ENCODE measurements around the gene PPFIBP1. TPM values are rescaled to one million over a fixed set of nuclear protein-coding genes. Genes with fewer than 3 reads are reported as not detected.

PPFIBP1 gene
- total and polyA plus RNA-seq, 9 of the 15 experiments (the other 6 are each of a cell fraction or from before 2014, with no cell fraction given), result 0.46 to 3.5 (median 1.8) TPM

DNA sequence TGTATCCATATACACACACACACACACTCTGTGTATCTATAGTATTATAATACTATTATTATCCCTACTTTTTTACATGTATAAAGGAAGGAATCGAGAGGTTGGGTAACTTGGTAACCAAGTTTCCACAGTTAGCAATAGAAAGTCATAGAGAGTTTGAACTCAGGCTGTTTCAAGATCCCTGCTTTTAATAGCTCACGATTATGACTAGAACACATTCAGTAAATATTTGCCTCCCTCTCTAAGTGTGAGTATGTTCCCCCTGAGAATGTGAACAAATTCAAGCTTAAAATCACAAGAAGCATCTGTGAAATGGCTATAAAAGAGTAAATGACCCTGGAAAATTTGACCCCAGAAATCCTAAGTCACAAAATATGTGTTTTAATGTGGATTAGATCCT lies 161.3 kb downstream of the PPFIBP1 start:
- ChIA-PET POLR2A (no interaction called here), CTCF (ENCODE audit: low intra/inter-chr PET ratio) (no interaction called here)
- Histone ChIP-seq H3K4me1 (replicated peaks in 1 of 2; ENCODE audit: control insufficient read depth in 2 of 2, insufficient read depth in 2 of 2, low read length in 2 of 2) (no peaks in the 10 kb centered on the region), H3K36me3 (ENCODE audit: control insufficient read depth, insufficient read depth, low read length) (no peaks in the 10 kb centered on the region), H4K20me1 (replicated peaks; ENCODE audit: control insufficient read depth, insufficient read depth, low read length) (no peaks in the 10 kb centered on the region), H3K9ac (ENCODE audit: insufficient read depth in 1 of 2, low read depth in 2 of 2, low read length in 2 of 2) (no peak overlapping the region), H3K27ac (ENCODE audit: extremely low read depth, low read depth, low read length) (no peak overlapping the region), H3K79me2 (ENCODE audit: control insufficient read depth, insufficient read depth, low read length) (no peaks in the 10 kb centered on the region), H3K9me1 (ENCODE audit: control insufficient read depth, insufficient read depth, low read length) (no peaks in the 10 kb centered on the region), H3K4me3 (no peak overlapping the region), H2AFZ (ENCODE audit: low read depth, low read length) (no peak overlapping the region), H3K27me3 (ENCODE audit: control insufficient read depth in 2 of 2, insufficient read depth in 2 of 2, low read length in 2 of 2) (peaks cover 7 to 11% of the 10 kb centered on the region in 2 experiments; a peak in 2 of 5 replicates), H3K4me2 (ENCODE audit: insufficient read depth, low read length) (no peak overlapping the region), H3K9me3 (replicated peaks; ENCODE audit: control insufficient read depth, insufficient read depth, low read depth, low read length) (no peaks in the 10 kb centered on the region)
- FAIRE-seq (no peak), ATAC-seq (no peak), DNase-seq (ENCODE audit: extremely low read depth in 1 of 4, low spot score in 3 of 4) (no peak)
- BruUV-seq (replicated peaks), result no TSS peak
- TF ChIP-seq ZNF780A (CRISPR knock-in tag; IDR thresholded peaks at IDR 0.05) (no peak), PHF8 (IDR thresholded peaks at IDR 0.05; ENCODE audit: borderline replicate concordance, low read length) (no peak)
- TF ChIP-seq, protein P1, sequence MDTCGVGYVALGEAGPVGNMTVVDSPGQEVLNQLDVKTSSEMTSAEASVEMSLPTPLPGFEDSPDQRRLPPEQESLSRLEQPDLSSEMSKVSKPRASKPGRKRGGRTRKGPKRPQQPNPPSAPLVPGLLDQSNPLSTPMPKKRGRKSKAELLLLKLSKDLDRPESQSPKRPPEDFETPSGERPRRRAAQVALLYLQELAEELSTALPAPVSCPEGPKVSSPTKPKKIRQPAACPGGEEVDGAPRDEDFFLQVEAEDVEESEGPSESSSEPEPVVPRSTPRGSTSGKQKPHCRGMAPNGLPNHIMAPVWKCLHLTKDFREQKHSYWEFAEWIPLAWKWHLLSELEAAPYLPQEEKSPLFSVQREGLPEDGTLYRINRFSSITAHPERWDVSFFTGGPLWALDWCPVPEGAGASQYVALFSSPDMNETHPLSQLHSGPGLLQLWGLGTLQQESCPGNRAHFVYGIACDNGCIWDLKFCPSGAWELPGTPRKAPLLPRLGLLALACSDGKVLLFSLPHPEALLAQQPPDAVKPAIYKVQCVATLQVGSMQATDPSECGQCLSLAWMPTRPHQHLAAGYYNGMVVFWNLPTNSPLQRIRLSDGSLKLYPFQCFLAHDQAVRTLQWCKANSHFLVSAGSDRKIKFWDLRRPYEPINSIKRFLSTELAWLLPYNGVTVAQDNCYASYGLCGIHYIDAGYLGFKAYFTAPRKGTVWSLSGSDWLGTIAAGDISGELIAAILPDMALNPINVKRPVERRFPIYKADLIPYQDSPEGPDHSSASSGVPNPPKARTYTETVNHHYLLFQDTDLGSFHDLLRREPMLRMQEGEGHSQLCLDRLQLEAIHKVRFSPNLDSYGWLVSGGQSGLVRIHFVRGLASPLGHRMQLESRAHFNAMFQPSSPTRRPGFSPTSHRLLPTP (IDR thresholded peaks at IDR 0.05; ENCODE audit: borderline replicate concordance, extremely low read depth, insufficient read length), result no peak
- WGBS (ENCODE audit: insufficient coverage, low coverage, missing lambda C conversion rate), result 3% methylated on average over 2 of the region's 2 CpGs
- intact Hi-C loops (cut with micrococcal nuclease) (no loop called here), in situ Hi-C loops (cut with MboI) (no loop called here)

Measured in K562 (cell line).